Endothelial cell of umbilical vein (primary cell): Measurements from ENCODE around the gene DEFB114. TPM values are rescaled to one million over a fixed set of nuclear protein-coding genes. Genes with fewer than 3 reads are reported as not detected.

Experiments used
- BruUV-seq: library from RNA; stranded (reverse); fragments of 400-500 nt; replicated peaks from 2 replicates; lab custom pipeline; 2021; lab: Mats Ljungman, UMichigan
- CTCF ChIA-PET: fragments of 300-600, 350-600 bp; sonication (Branson Sonifier 250); formaldehyde crosslinking; loops from one replicate; lab custom pipeline; 2021; ENCODE audit warnings: antibody characterized with exemption, inconsistent platforms; lab: Charles Lee
- POLR2A ChIA-PET: fragments of 300-600, 350-600 bp; sonication (Branson Sonifier 250); formaldehyde crosslinking; loops from one replicate; lab custom pipeline; 2021; ENCODE audit warnings: antibody characterized with exemption, inconsistent platforms; lab: Charles Lee
- DNase-seq: peaks from one replicate; pipeline ENCODE4 v3.0.0-alpha.2; 2011; ENCODE audit warnings: low read depth, low spot score
- FAIRE-seq: peaks from 2 replicates; lab custom pipeline; 2011; peaks lifted over from hg19 to GRCh38; lab: Jason Lieb, UNC
- H2AFZ ChIP-seq: 2 replicates; pipeline ENCODE4 v1.6.0; 2012; ENCODE audit warnings: low read depth, low read length, control low read depth, inconsistent platforms
- H3K27ac ChIP-seq: 2 replicates; pipeline ENCODE4 v1.5.1; 2011; ENCODE audit warnings: low read depth, mild to moderate bottlenecking, control low read depth, low read length, moderate library complexity; ENCODE audit not compliant: insufficient read depth
- H3K27me3 ChIP-seq, 2 experiments: 2 replicates each; pipeline versions ENCODE4 v1.6.0 to v1.6.1; 2011; ENCODE audit warnings: low read length in 2 of 2, mixed read lengths in 1 of 2; ENCODE audit not compliant: control insufficient read depth in 2 of 2, insufficient read depth in 2 of 2
- H3K36me3 ChIP-seq, 2 experiments: 2 replicates in 1 of 2; 3 replicates in 1 of 2; pipeline ENCODE4 v1.5.1; 2011; ENCODE audit warnings: low read length in 2 of 2, mild to moderate bottlenecking in 1 of 2, moderate library complexity in 1 of 2; ENCODE audit not compliant: control insufficient read depth in 2 of 2, insufficient read depth in 2 of 2; ENCODE audit errors: extremely low read depth in 1 of 2
- H3K4me1 ChIP-seq: 3 replicates; pipeline ENCODE4 v1.5.1; 2011; ENCODE audit warnings: mild to moderate bottlenecking, low read length; ENCODE audit not compliant: control insufficient read depth, insufficient read depth; ENCODE audit errors: extremely low read depth
- H3K4me2 ChIP-seq: 2 replicates; pipeline ENCODE4 v1.6.1; 2011; ENCODE audit warnings: low read length, control low read depth, mixed read lengths; ENCODE audit not compliant: insufficient read depth
- H3K4me3 ChIP-seq, 3 experiments: fragments of 200-600 bp in 1 of 3; sonication (generic), shearing (Covaris generic) in 1 of 3; replicated peaks in 1 of 3; 2 replicates each; pipeline ENCODE4 v1.5.1; 2011 to 2016; ENCODE audit warnings: control low read depth in 3 of 3, low read length in 3 of 3, mild to moderate bottlenecking in 2 of 3, inconsistent platforms in 1 of 3, low read depth in 1 of 3, moderate library complexity in 1 of 3; ENCODE audit not compliant: insufficient read depth in 1 of 3
- H3K79me2 ChIP-seq: 2 replicates; pipeline ENCODE4 v1.6.0; 2012; ENCODE audit warnings: low read length, inconsistent platforms; ENCODE audit not compliant: control insufficient read depth, insufficient read depth
- H3K9ac ChIP-seq: replicated peaks from 2 replicates; pipeline ENCODE3; 2011; ENCODE audit warnings: low read length, control low read depth; ENCODE audit not compliant: insufficient read depth; ENCODE audit errors: extremely low read depth
- H3K9me1 ChIP-seq: replicated peaks from 3 replicates; pipeline ENCODE4 v1.6.0; 2011; ENCODE audit warnings: mild to moderate bottlenecking, low read length; ENCODE audit not compliant: control insufficient read depth, insufficient read depth; ENCODE audit errors: extremely low read depth
- H3K9me3 ChIP-seq: replicated peaks from 2 replicates; pipeline ENCODE4 v1.5.1; 2012; ENCODE audit warnings: low read length, inconsistent platforms; ENCODE audit not compliant: control insufficient read depth, insufficient read depth
- H4K20me1 ChIP-seq: replicated peaks from 2 replicates; pipeline ENCODE3; 2011; ENCODE audit warnings: mild to moderate bottlenecking, low read length; ENCODE audit not compliant: control insufficient read depth, insufficient read depth; ENCODE audit errors: extremely low read depth
- EZH2 ChIP-seq: IDR thresholded peaks from 2 replicates; pipeline ENCODE4 v1.6.1; 2012; ENCODE audit warnings: borderline replicate concordance, low read depth, mild to moderate bottlenecking, moderate library complexity, low read length, inconsistent platforms; ENCODE audit not compliant: severe bottlenecking
- FOS ChIP-seq: IDR thresholded peaks from 2 replicates; pipeline ENCODE4 v1.6.1; 2011; ENCODE audit warnings: mild to moderate bottlenecking, low read length, moderate library complexity, borderline replicate concordance; ENCODE audit not compliant: insufficient read depth
- GATA2 ChIP-seq: IDR thresholded peaks from 2 replicates; pipeline ENCODE4 v1.7.0; 2011; ENCODE audit warnings: low read depth, mild to moderate bottlenecking, moderate library complexity, mixed read lengths, low read length; ENCODE audit not compliant: insufficient read length, insufficient read depth
- JUN ChIP-seq: IDR thresholded peaks from 2 replicates; pipeline ENCODE4 v1.6.1; 2011; ENCODE audit warnings: borderline replicate concordance, low read depth; ENCODE audit not compliant: insufficient read length, insufficient read depth
- MYC ChIP-seq: IDR thresholded peaks from one replicate; pipeline ENCODE4 v1.6.1; 2011; ENCODE audit warnings: mild to moderate bottlenecking, low read depth, low read length
- POLR2A ChIP-seq: IDR thresholded peaks from 2 replicates; pipeline ENCODE4 v1.6.1; 2012; ENCODE audit warnings: low read depth, mild to moderate bottlenecking, control low read depth, low read length
- POLR2AphosphoS5 ChIP-seq: IDR thresholded peaks from 2 replicates; pipeline ENCODE4 v1.6.1; 2012; ENCODE audit warnings: low read depth, mild to moderate bottlenecking, control low read depth, low read length, moderate library complexity; ENCODE audit not compliant: insufficient read depth
- dilution Hi-C: fragments of 300-500 bp; cut with MboI; formaldehyde crosslinking; loops from one replicate; pipeline ENCODE4 v1.15.0; 2019; ENCODE audit warnings: low sequenced_read_pairs; ENCODE audit not compliant: extremely low pct_ligation_motif_present
- intact Hi-C: fragments of 100-400 bp; cut with micrococcal nuclease; formaldehyde crosslinking; loops from one replicate; pipeline ENCODE4 v1.10.0; 2022
- polyA plus RNA-seq, 4 experiments: library from polyadenylated mRNA; depleted of rRNA in 3 of 4; stranded (reverse) in 3 of 4; unstranded in 1 of 4; fragments of >200 nt; gene quantifications; 2 replicates each; pipeline versions ENCODE4 v1.2.1 to v1.2.3, GENCODE V29; 2011 to 2012; ENCODE audit warnings: missing spikeins in 1 of 4
- total RNA-seq: library from RNA; stranded (reverse); gene quantifications from 2 replicates; pipeline ENCODE4 v1.2.3, GENCODE V29; 2021
- TF ChIP-seq, protein P1 (sequence below), 2 donors: IDR thresholded peaks; 1 replicate in 1 of 2; 2 replicates in 1 of 2; pipeline ENCODE4 v1.5.1; 2011; ENCODE audit warnings: low read length in 2 of 2, mild to moderate bottlenecking in 2 of 2, moderate library complexity in 2 of 2, control low read depth in 1 of 2, inconsistent platforms in 1 of 2, low read depth in 1 of 2; ENCODE audit not compliant: insufficient read depth in 1 of 2; ENCODE audit errors: extremely low read depth in 1 of 2
- TF ChIP-seq, protein P2 (sequence below): IDR thresholded peaks from 2 replicates; pipeline ENCODE4 v1.6.1; 2011; ENCODE audit not compliant: insufficient read depth, insufficient read length

Gene DEFB114
- total and polyA plus RNA-seq, 2 donors (not counting 3 experiments of a cell fraction or from before 2014, with no cell fraction given): not detected

DNA sequence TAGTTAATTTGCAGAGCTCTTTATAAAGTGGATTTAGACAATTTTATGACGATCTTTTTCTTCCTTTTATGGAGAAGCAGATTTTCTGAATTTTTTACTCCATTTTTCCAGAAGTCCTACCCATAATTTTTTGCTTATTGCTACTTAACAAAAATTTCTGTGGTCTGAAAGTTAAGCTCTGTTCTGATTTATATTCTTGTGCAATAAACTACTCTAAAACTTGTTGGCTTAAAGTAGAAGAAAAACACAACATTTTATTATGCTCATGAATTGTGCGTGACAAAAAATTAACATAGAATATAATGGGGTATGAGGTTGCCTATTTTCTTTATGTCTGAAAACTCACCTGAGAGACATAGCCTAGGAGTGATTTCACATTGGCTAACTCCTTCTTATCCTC is 2.9 kb upstream of the DEFB114 start:
- FAIRE-seq (no peak), DNase-seq (no peak)
- Histone ChIP-seq H4K20me1 (no peaks in the 10 kb centered on the region), H3K4me3 (no peak overlapping the region), H3K27me3 (no peaks in the 10 kb centered on the region), H3K36me3 (no peaks in the 10 kb centered on the region), H3K27ac (no peak overlapping the region), H3K4me2 (no peak overlapping the region), H3K4me1 (no peaks in the 10 kb centered on the region), H3K9me3 (no peaks in the 10 kb centered on the region), H2AFZ (no peak overlapping the region), H3K9me1 (no peaks in the 10 kb centered on the region), H3K9ac (no peak overlapping the region), H3K79me2 (no peaks in the 10 kb centered on the region)
- CTCF ChIA-PET: no interaction called here
- POLR2A ChIA-PET: no interaction called here
- BruUV-seq: no TSS peak
- dilution Hi-C loops: no loop called here
- TF ChIP-seq POLR2A (no peak), EZH2 (no peak), JUN (no peak), POLR2AphosphoS5 (no peak), GATA2 (no peak), MYC (no peak), FOS (no peak)
- TF ChIP-seq, protein P1, sequence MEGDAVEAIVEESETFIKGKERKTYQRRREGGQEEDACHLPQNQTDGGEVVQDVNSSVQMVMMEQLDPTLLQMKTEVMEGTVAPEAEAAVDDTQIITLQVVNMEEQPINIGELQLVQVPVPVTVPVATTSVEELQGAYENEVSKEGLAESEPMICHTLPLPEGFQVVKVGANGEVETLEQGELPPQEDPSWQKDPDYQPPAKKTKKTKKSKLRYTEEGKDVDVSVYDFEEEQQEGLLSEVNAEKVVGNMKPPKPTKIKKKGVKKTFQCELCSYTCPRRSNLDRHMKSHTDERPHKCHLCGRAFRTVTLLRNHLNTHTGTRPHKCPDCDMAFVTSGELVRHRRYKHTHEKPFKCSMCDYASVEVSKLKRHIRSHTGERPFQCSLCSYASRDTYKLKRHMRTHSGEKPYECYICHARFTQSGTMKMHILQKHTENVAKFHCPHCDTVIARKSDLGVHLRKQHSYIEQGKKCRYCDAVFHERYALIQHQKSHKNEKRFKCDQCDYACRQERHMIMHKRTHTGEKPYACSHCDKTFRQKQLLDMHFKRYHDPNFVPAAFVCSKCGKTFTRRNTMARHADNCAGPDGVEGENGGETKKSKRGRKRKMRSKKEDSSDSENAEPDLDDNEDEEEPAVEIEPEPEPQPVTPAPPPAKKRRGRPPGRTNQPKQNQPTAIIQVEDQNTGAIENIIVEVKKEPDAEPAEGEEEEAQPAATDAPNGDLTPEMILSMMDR (IDR thresholded peaks at IDR 0.05; ENCODE audit: extremely low read depth in 1 of 2, insufficient read depth in 1 of 2, low read depth in 1 of 2, low read length in 2 of 2): no peak
- TF ChIP-seq, protein P2, sequence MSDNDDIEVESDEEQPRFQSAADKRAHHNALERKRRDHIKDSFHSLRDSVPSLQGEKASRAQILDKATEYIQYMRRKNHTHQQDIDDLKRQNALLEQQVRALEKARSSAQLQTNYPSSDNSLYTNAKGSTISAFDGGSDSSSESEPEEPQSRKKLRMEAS: no peak
- intact Hi-C loops: no loop called here
